Measurements from ENCODE around the gene ATG16L2.

- TF ChIP-seq CTCF (IDR thresholded peaks at IDR 0.05) (no peak), POLR2A (IDR thresholded peaks at IDR 0.05) (no peak), POLR2AphosphoS5 (IDR thresholded peaks at IDR 0.05) (no peak)
These were observed 24.6 kb upstream of the ATG16L2 start for GRCh38 chr11:72789493-72790131.
